GM18511 (cell line): ENCODE results near the gene ZBTB16.

Experiments used
- ATAC-seq: cut with Tn5 transposase; IDR thresholded peaks from one replicate; pipeline ENCODE4 v1.9.1; 2021; ENCODE audit warnings: mild to moderate bottlenecking, moderate library complexity; ENCODE audit not compliant: unreplicated experiment

The ZBTB16 gene

GRCh38 chr11:114230031-114230704 is 170.7 kb downstream of the ZBTB16 start:
- no peak for ATAC-seq

GRCh38 chr11:114232400-114233059 is 173.0 kb downstream of the ZBTB16 start:
- no peak for ATAC-seq

- ATAC-seq = no peak
Observed at GRCh38 chr11:114233755-114234154, 174.2 kb downstream of the ZBTB16 start.

GRCh38 chr11:114236829-114237228 is 177.3 kb downstream of the ZBTB16 start:
- ATAC-seq = no peak

- ATAC-seq = no peak
Observed at GRCh38 chr11:114237321-114238280, 178.1 kb downstream of the ZBTB16 start.

- no peak for ATAC-seq
Observed at GRCh38 chr11:114239753-114240161, 180.2 kb downstream of the ZBTB16 start.

- no peak for ATAC-seq
Observed at GRCh38 chr11:114242032-114242431, 182.5 kb downstream of the ZBTB16 start.

- no peak for ATAC-seq
Observed at GRCh38 chr11:114243461-114244372, 184.2 kb downstream of the ZBTB16 start.

- no peak for ATAC-seq
Observed at GRCh38 chr11:114244726-114245394, 185.3 kb downstream of the ZBTB16 start.

GRCh38 chr11:114246321-114247069 is 187.0 kb downstream of the ZBTB16 start:
- no peak for ATAC-seq

- ATAC-seq = no peak
Observed at GRCh38 chr11:114247070-114247789, 187.7 kb downstream of the ZBTB16 start.

GRCh38 chr11:114250180-114250579 is 190.7 kb downstream of the ZBTB16 start:
- ATAC-seq = no peak

GRCh38 chr11:114250993-114251814 is 191.7 kb downstream of the ZBTB16 start:
- no peak for ATAC-seq

- ATAC-seq = no peak
Observed at GRCh38 chr11:114251815-114252337, 192.4 kb downstream of the ZBTB16 start.

- ATAC-seq = no peak
Observed at GRCh38 chr11:114252767-114253166, 193.3 kb downstream of the ZBTB16 start.

GRCh38 chr11:114253771-114254170 is 194.3 kb downstream of the ZBTB16 start:
- no peak for ATAC-seq

- ATAC-seq = no peak
Observed at GRCh38 chr11:114254571-114255146, 195.1 kb downstream of the ZBTB16 start.
